Measurements from ENCODE around the gene LILRA2. TPM values are rescaled to one million over a fixed set of nuclear protein-coding genes. Genes with fewer than 3 reads are reported as not detected.
"Not testable (repeated sequence)": the region's sequence is repeated elsewhere in the genome, so short reads cannot be mapped to it uniquely, and the experiment has no call there.

Gene LILRA2
- total RNA-seq, 1 donor from 2014 or later, result not detected

- no peaks in the 10 kb centered on the region for H3K36me3 Mint-ChIP-seq
- H3K27me3 Mint-ChIP-seq, result no peaks in the 10 kb centered on the region
- no peak for TF ChIP-seq CTCF (conservative IDR thresholded peaks at IDR 0.05)
- no peaks in the 10 kb centered on the region for H3K4me1 Mint-ChIP-seq (ENCODE audit: unreplicated experiment)
- peaks cover 6% of the 10 kb centered on the region for H3K9me3 Mint-ChIP-seq
- H3K4me3 Mint-ChIP-seq, result no peak overlapping the region
- no peak for DNase-seq (ENCODE audit: extremely low spot score, unreplicated experiment)
- no peak overlapping the region for H3K27ac Mint-ChIP-seq
These were observed 17.4 kb upstream of the LILRA2 start for GRCh38 chr19:54556194-54556593.

GRCh38 chr19:54558339-54558738 is 15.3 kb upstream of the LILRA2 start:
- H3K36me3 Mint-ChIP-seq, result no peaks in the 10 kb centered on the region
- no peaks in the 10 kb centered on the region for H3K4me1 Mint-ChIP-seq (ENCODE audit: unreplicated experiment)
- H3K4me3 Mint-ChIP-seq, result no peak overlapping the region
- no peak for DNase-seq (ENCODE audit: extremely low spot score, unreplicated experiment)
- no peaks in the 10 kb centered on the region for H3K27me3 Mint-ChIP-seq
- no peaks in the 10 kb centered on the region for H3K9me3 Mint-ChIP-seq
- no peak overlapping the region for H3K27ac Mint-ChIP-seq
- TF ChIP-seq CTCF (conservative IDR thresholded peaks at IDR 0.05), result no peak

- H3K4me3 Mint-ChIP-seq, result no peak overlapping the region
- H3K9me3 Mint-ChIP-seq, result no peaks in the 10 kb centered on the region
- H3K27ac Mint-ChIP-seq, result no peak overlapping the region
- TF ChIP-seq CTCF (conservative IDR thresholded peaks at IDR 0.05), result no peak
- no peak for DNase-seq (ENCODE audit: extremely low spot score, unreplicated experiment)
- H3K27me3 Mint-ChIP-seq, result no peaks in the 10 kb centered on the region
- H3K4me1 Mint-ChIP-seq (ENCODE audit: unreplicated experiment), result no peaks in the 10 kb centered on the region
- H3K36me3 Mint-ChIP-seq, result no peaks in the 10 kb centered on the region
These were observed 12.7 kb upstream of the LILRA2 start for GRCh38 chr19:54560881-54561385.

GRCh38 chr19:54561840-54562239 is 11.8 kb upstream of the LILRA2 start:
- Mint-ChIP-seq H3K4me1 (ENCODE audit: unreplicated experiment) (no peaks in the 10 kb centered on the region), H3K36me3 (no peaks in the 10 kb centered on the region), H3K4me3 (no peak overlapping the region), H3K9me3 (no peaks in the 10 kb centered on the region), H3K27me3 (no peaks in the 10 kb centered on the region), H3K27ac (no peak overlapping the region)
- TF ChIP-seq CTCF (conservative IDR thresholded peaks at IDR 0.05), result no peak
- no peak for DNase-seq (ENCODE audit: extremely low spot score, unreplicated experiment)

GRCh38 chr19:54563206-54563605 is 10.4 kb upstream of the LILRA2 start:
- H3K36me3 Mint-ChIP-seq; H3K4me3 Mint-ChIP-seq; H3K4me1 Mint-ChIP-seq (ENCODE audit: unreplicated experiment); H3K27ac Mint-ChIP-seq; DNase-seq (ENCODE audit: extremely low spot score, unreplicated experiment); H3K27me3 Mint-ChIP-seq; H3K9me3 Mint-ChIP-seq: not testable (repeated sequence)

GRCh38 chr19:54570316-54570715 is 3.3 kb upstream of the LILRA2 start:
- no peak for DNase-seq (ENCODE audit: extremely low spot score, unreplicated experiment)
- Mint-ChIP-seq H3K27ac (no peak overlapping the region), H3K9me3 (peaks cover 9% of the 10 kb centered on the region), H3K4me1 (ENCODE audit: unreplicated experiment) (no peaks in the 10 kb centered on the region), H3K4me3 (no peak overlapping the region), H3K36me3 (no peaks in the 10 kb centered on the region), H3K27me3 (no peaks in the 10 kb centered on the region)
- no peak for TF ChIP-seq CTCF (conservative IDR thresholded peaks at IDR 0.05)

- DNase-seq (ENCODE audit: extremely low spot score, unreplicated experiment); H3K4me3 Mint-ChIP-seq; H3K9me3 Mint-ChIP-seq; H3K27me3 Mint-ChIP-seq; H3K27ac Mint-ChIP-seq; H3K4me1 Mint-ChIP-seq (ENCODE audit: unreplicated experiment); H3K36me3 Mint-ChIP-seq: not testable (repeated sequence)
These were observed 1.6 kb upstream of the LILRA2 start for GRCh38 chr19:54571715-54572615.

Measured in type B pancreatic cell (in vitro differentiated cells).